ENCODE measurements around the gene CNTNAP5. TPM values are rescaled to one million over a fixed set of nuclear protein-coding genes. Genes with fewer than 3 reads are reported as not detected.

Gene CNTNAP5
- total and polyA plus RNA-seq, 2 of the 8 experiments (the other 6 are each of a cell fraction or from before 2014, with no cell fraction given), result 0.11 to 0.76 TPM

DNA sequence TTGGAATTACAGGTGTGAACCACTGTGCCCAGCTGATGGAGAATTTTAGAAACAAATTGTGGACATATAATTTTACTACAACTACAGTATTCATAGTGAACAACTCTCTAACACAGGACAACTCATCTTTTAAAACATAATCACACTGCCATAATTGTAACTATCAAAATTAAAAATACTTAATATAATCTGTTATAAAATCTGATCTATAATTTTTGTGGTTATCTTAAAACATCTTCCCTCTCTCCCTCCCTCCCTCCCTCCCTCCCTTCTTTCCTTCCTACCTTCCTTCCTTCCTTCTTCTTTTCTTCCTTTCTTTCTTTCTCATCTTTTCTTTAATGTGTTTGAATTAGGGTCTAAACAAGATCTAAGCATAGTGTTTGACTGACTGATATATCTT, 577.7 kb downstream of the CNTNAP5 start:
- no peak overlapping the region for H3K9ac ChIP-seq (replicated peaks in 1 of 4; ENCODE audit: extremely low read depth in 1 of 4, low read depth in 3 of 4, low read length in 3 of 4)
- H3K36me3 ChIP-seq (ENCODE audit: control insufficient read depth in 2 of 4, insufficient read depth in 4 of 4, low read length in 3 of 4), result no peaks in the 10 kb centered on the region
- no peaks in the 10 kb centered on the region for H4K20me1 ChIP-seq (replicated peaks in 1 of 2; ENCODE audit: control insufficient read depth in 1 of 2, insufficient read depth in 2 of 2, low read length in 2 of 2)
- no peak overlapping the region for H3K4me2 ChIP-seq (ENCODE audit: insufficient read depth in 1 of 2, low read depth in 2 of 2, low read length in 2 of 2)
- no peaks in the 10 kb centered on the region for H3K23me2 ChIP-seq (ENCODE audit: low read depth, low read length)
- no peak overlapping the region for H2BK20ac ChIP-seq (ENCODE audit: low read length)
- no peak overlapping the region for H3K23ac ChIP-seq (ENCODE audit: insufficient read length)
- no peak overlapping the region for H2AFZ ChIP-seq (ENCODE audit: low read length)
- no peak overlapping the region for H3K56ac ChIP-seq (replicated peaks; ENCODE audit: insufficient read length, low read depth, low read length)
- H3K18ac ChIP-seq (ENCODE audit: extremely low read depth, low read length), result no peak overlapping the region; the same call in 1 of the 2 replicates
- no peaks in the 10 kb centered on the region for H3K79me2 ChIP-seq (ENCODE audit: control insufficient read depth in 1 of 2, insufficient read depth in 2 of 2, low read length in 2 of 2)
- no peak overlapping the region for H2BK15ac ChIP-seq (ENCODE audit: low read length)
- ChIA-PET CTCF (ENCODE audit: partially characterized antibody) (interaction anchor here (1.4 kb wide), 1 partner anchor 32 kb away, joined by 3 read pairs; no protein-coding TSS in a partner anchor), POLR2A (ENCODE audit: partially characterized antibody) (no interaction called here)
- H2BK120ac ChIP-seq (replicated peaks; ENCODE audit: low read depth, low read length), result no peak overlapping the region
- no peak overlapping the region for H3K4me3 ChIP-seq (ENCODE audit: extremely low read depth in 1 of 4, insufficient read depth in 2 of 4, low read depth in 3 of 4, low read length in 4 of 4)
- DNase-seq (ENCODE audit: low read depth in 1 of 2, low spot score in 2 of 2) (no peak), FAIRE-seq (no peak)
- no peaks in the 10 kb centered on the region for H3K79me1 ChIP-seq (ENCODE audit: low read depth, low read length)
- no peaks in the 10 kb centered on the region for H3K27me3 ChIP-seq (replicated peaks in 1 of 4; ENCODE audit: control insufficient read depth in 3 of 4, extremely low read depth in 1 of 4, insufficient read depth in 3 of 4, low read length in 3 of 4)
- H3K27ac ChIP-seq (ENCODE audit: low read depth, low read length), result no peak overlapping the region
- H4K8ac ChIP-seq (ENCODE audit: extremely low read depth, insufficient read depth, low read length), result no peak overlapping the region
- TF ChIP-seq TBP (IDR thresholded peaks at IDR 0.05; ENCODE audit: low read depth, low read length) (no peak), RXRA (IDR thresholded peaks at IDR 0.05; ENCODE audit: insufficient read depth, low read depth, low read length) (no peak), SRF (IDR thresholded peaks at IDR 0.05; ENCODE audit: low read depth, low read length) (no peak)
- no peak overlapping the region for H4K5ac ChIP-seq (ENCODE audit: insufficient read length, low read depth, low read length)
- no peak overlapping the region for H3K4ac ChIP-seq (replicated peaks; ENCODE audit: insufficient read length, low read depth, low read length)
- no peak overlapping the region for H2BK5ac ChIP-seq (ENCODE audit: low read depth, low read length)
- H4K91ac ChIP-seq (replicated peaks; ENCODE audit: insufficient read length, low read length), result no peak overlapping the region
- H3K14ac ChIP-seq (ENCODE audit: insufficient read length), result no peak overlapping the region
- H3K4me1 ChIP-seq (replicated peaks in 1 of 4; ENCODE audit: control insufficient read depth in 3 of 4, insufficient read depth in 4 of 4, low read length in 3 of 4), result 0 out of 7 replicates have a peak, but pooled peaks cover 0 to 2% (median 0%) of the 10 kb centered on the region in 4 experiments
- no peaks in the 10 kb centered on the region; a peak in 1 of 4 replicates for H3K9me3 ChIP-seq (ENCODE audit: insufficient read depth in 2 of 2, low read depth in 1 of 2, low read length in 1 of 2)
- H2BK12ac ChIP-seq (ENCODE audit: low read depth, low read length), result no peak overlapping the region
- no peak overlapping the region for H2AK5ac ChIP-seq (ENCODE audit: low read depth, low read length)

Data from H1 (cell line).